DND-41 (cell line): ENCODE measurements around the gene UBE3D.

Source experiments
- CTCF ChIP-seq: IDR thresholded peaks from 2 replicates; pipeline ENCODE4 v1.5.1; 2012; ENCODE audit warnings: borderline replicate concordance, low read length, moderate library complexity, mild to moderate bottlenecking; ENCODE audit not compliant: poor library complexity, severe bottlenecking; ENCODE audit errors: extremely low read depth
- EZH2 ChIP-seq: IDR thresholded peaks from 3 replicates; pipeline ENCODE4 v1.6.1; 2012; ENCODE audit warnings: borderline replicate concordance, low read depth, mild to moderate bottlenecking, moderate library complexity, low read length, inconsistent platforms; ENCODE audit not compliant: severe bottlenecking

GRCh38 chr6:82951389-82951788 is 114.3 kb downstream of the UBE3D start:
- TF ChIP-seq CTCF, result no peak
- TF ChIP-seq EZH2, result no peak
